HG03060 (cell line): ENCODE results near the gene SPNS3.

Source experiments
- ATAC-seq: cut with Tn5 transposase; IDR thresholded peaks from one replicate; pipeline ENCODE4 v1.9.1; 2021; ENCODE audit warnings: low read depth, moderate number of reproducible peaks; ENCODE audit not compliant: unreplicated experiment

Gene SPNS3

GRCh38 chr17:4522661-4523060 lies 88.9 kb downstream of the SPNS3 start:
- ATAC-seq = no peak

GRCh38 chr17:4523946-4524345 lies 90.2 kb downstream of the SPNS3 start:
- no peak for ATAC-seq

- ATAC-seq = no peak
These were observed 92.1 kb downstream of the SPNS3 start for GRCh38 chr17:4525691-4526397.

GRCh38 chr17:4527134-4527533 lies 93.4 kb downstream of the SPNS3 start:
- ATAC-seq = no peak

- ATAC-seq = no peak
These were observed 93.9 kb downstream of the SPNS3 start for GRCh38 chr17:4527566-4528125.

GRCh38 chr17:4529533-4530152 lies 95.9 kb downstream of the SPNS3 start:
- ATAC-seq = no peak

GRCh38 chr17:4530799-4531730 lies 97.3 kb downstream of the SPNS3 start:
- ATAC-seq = no peak

- no peak for ATAC-seq
These were observed 98.4 kb downstream of the SPNS3 start for GRCh38 chr17:4531988-4532736.

- no peak for ATAC-seq
These were observed 99.3 kb downstream of the SPNS3 start for GRCh38 chr17:4532860-4533522.

GRCh38 chr17:4533523-4534504 lies 100.1 kb downstream of the SPNS3 start:
- ATAC-seq = no peak

- ATAC-seq = no peak
These were observed 100.8 kb downstream of the SPNS3 start for GRCh38 chr17:4534515-4534914.

GRCh38 chr17:4534928-4535666 lies 101.4 kb downstream of the SPNS3 start:
- no peak for ATAC-seq

- no peak for ATAC-seq
These were observed 102.0 kb downstream of the SPNS3 start for GRCh38 chr17:4535667-4536258.

GRCh38 chr17:4536259-4536741 lies 102.6 kb downstream of the SPNS3 start:
- no peak for ATAC-seq

GRCh38 chr17:4536742-4537411 lies 103.1 kb downstream of the SPNS3 start:
- ATAC-seq = no peak
